Parathyroid adenoma (tissue), 2 donors: Measurements from ENCODE around the gene HBE1.

Experiments
- H2AFZ ChIP-seq: fragments of 300-600 bp; sonication (generic); one replicate; pipeline ENCODE4 v1.7.0; 2017; ENCODE audit warnings: antibody characterized with exemption, mild to moderate bottlenecking
- H3K27ac ChIP-seq: fragments of 300-600 bp; sonication (generic); one replicate; pipeline ENCODE4 v1.7.0; 2017
- H3K27me3 ChIP-seq: fragments of 300-600 bp; sonication (generic); one replicate; pipeline ENCODE4 v1.7.0; 2017; ENCODE audit warnings: low read length; ENCODE audit not compliant: control insufficient read depth, insufficient read depth
- H3K36me3 ChIP-seq: fragments of 300-600 bp; sonication (generic); one replicate; pipeline ENCODE4 v1.7.0; 2017; ENCODE audit warnings: low read length; ENCODE audit not compliant: control insufficient read depth, insufficient read depth
- H3K4me1 ChIP-seq: fragments of 300-600 bp; sonication (generic); one replicate; pipeline ENCODE4 v1.7.0; 2017; ENCODE audit warnings: control low read depth
- H3K4me2 ChIP-seq: fragments of 300-600 bp; sonication (generic); one replicate; pipeline ENCODE4 v1.7.0; 2017; ENCODE audit warnings: low read length
- H3K4me3 ChIP-seq: fragments of 300-600 bp; sonication (generic); one replicate; pipeline ENCODE4 v1.7.0; 2017; ENCODE audit warnings: low read depth, low read length
- H3K79me2 ChIP-seq: fragments of 300-600 bp; sonication (generic); one replicate; pipeline ENCODE4 v1.7.0; 2017; ENCODE audit warnings: control low read depth
- H3K9ac ChIP-seq: fragments of 300-600 bp; sonication (generic); one replicate; pipeline ENCODE4 v1.7.0; 2017; ENCODE audit warnings: mild to moderate bottlenecking
- H3K9me3 ChIP-seq: fragments of 300-600 bp; sonication (generic); one replicate; pipeline ENCODE4 v1.7.0; 2017; ENCODE audit warnings: low read length; ENCODE audit not compliant: control insufficient read depth
- CTCF ChIP-seq: fragments of 300-600 bp; sonication (generic); IDR thresholded peaks from one replicate; pipeline ENCODE4 v1.7.0; 2017; ENCODE audit warnings: antibody characterized with exemption, mild to moderate bottlenecking
- donor health status: primary hyperparathyroidism.

HBE1 gene

DNA sequence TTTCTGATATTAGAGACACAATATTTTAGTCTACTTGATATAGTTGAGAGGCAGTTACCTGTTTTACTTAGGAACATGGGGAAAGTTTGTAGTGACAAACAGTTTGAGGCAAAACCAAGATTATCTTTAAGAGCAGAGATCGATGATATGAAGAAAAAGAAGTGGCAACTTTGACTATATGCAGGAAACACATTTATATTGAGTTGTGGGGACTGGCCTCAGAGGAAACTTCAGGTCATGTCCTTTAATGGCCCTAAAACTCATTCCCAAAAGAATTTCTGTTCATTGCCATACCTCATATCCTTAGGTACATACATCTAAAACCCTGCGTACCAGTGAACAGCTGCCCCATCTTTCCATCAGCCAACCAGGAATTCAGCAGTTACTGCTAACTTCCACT is 24.6 kb downstream of the HBE1 start:
- no peak overlapping the region for H3K4me2 ChIP-seq
- no peak overlapping the region for H3K4me3 ChIP-seq
- H3K79me2 ChIP-seq, result no peaks in the 10 kb centered on the region
- H3K27ac ChIP-seq, result no peak overlapping the region
- H3K4me1 ChIP-seq, result no peaks in the 10 kb centered on the region
- no peak overlapping the region for H2AFZ ChIP-seq
- no peak for TF ChIP-seq CTCF
- no peaks in the 10 kb centered on the region for H3K27me3 ChIP-seq
- H3K9ac ChIP-seq, result no peak overlapping the region
- no peaks in the 10 kb centered on the region for H3K36me3 ChIP-seq
- no peaks in the 10 kb centered on the region for H3K9me3 ChIP-seq

- no peak for TF ChIP-seq CTCF
- Histone ChIP-seq H3K4me1 (no peaks in the 10 kb centered on the region), H3K79me2 (no peaks in the 10 kb centered on the region), H3K4me2 (no peak overlapping the region), H3K4me3 (no peak overlapping the region), H3K27me3 (no peaks in the 10 kb centered on the region), H2AFZ (no peak overlapping the region), H3K9ac (no peak overlapping the region), H3K27ac (no peak overlapping the region), H3K9me3 (no peaks in the 10 kb centered on the region), H3K36me3 (no peaks in the 10 kb centered on the region)
Observed at GRCh38 chr11:5243816-5244180, 25.9 kb downstream of the HBE1 start.

- Histone ChIP-seq H3K27me3 (no peaks in the 10 kb centered on the region), H3K4me2 (no peak overlapping the region), H2AFZ (no peak overlapping the region), H3K27ac (no peak overlapping the region), H3K4me3 (no peak overlapping the region), H3K79me2 (no peaks in the 10 kb centered on the region), H3K4me1 (no peaks in the 10 kb centered on the region), H3K9me3 (no peaks in the 10 kb centered on the region), H3K36me3 (no peaks in the 10 kb centered on the region), H3K9ac (no peak overlapping the region)
- no peak for TF ChIP-seq CTCF
Observed at GRCh38 chr11:5242933-5243815, 26.6 kb downstream of the HBE1 start.

- TF ChIP-seq CTCF, result no peak
- Histone ChIP-seq H3K9ac (no peak overlapping the region), H3K4me2 (no peak overlapping the region)
Observed at GRCh38 chr11:5242208-5242607, 27.5 kb downstream of the HBE1 start.

GRCh38 chr11:5241458-5241857 is 28.3 kb downstream of the HBE1 start:
- H3K27me3 ChIP-seq, result no peaks in the 10 kb centered on the region

More at GRCh38 chr11:5242208-5242607, 27.5 kb downstream of the HBE1 start:
- Histone ChIP-seq H3K4me3 (no peak overlapping the region), H3K4me1 (no peaks in the 10 kb centered on the region), H3K27me3 (no peaks in the 10 kb centered on the region), H3K9me3 (no peaks in the 10 kb centered on the region), H2AFZ (no peak overlapping the region), H3K79me2 (no peaks in the 10 kb centered on the region), H3K27ac (no peak overlapping the region), H3K36me3 (no peaks in the 10 kb centered on the region)

More at GRCh38 chr11:5241458-5241857, 28.3 kb downstream of the HBE1 start:
- no peaks in the 10 kb centered on the region for H3K79me2 ChIP-seq
- H3K4me1 ChIP-seq, result no peaks in the 10 kb centered on the region
- H3K9me3 ChIP-seq, result no peaks in the 10 kb centered on the region
- H3K36me3 ChIP-seq, result no peaks in the 10 kb centered on the region
- H3K9ac ChIP-seq, result no peak overlapping the region
- H2AFZ ChIP-seq, result no peak overlapping the region
- no peak overlapping the region for H3K4me3 ChIP-seq
- TF ChIP-seq CTCF, result no peak
- no peak overlapping the region for H3K27ac ChIP-seq
- H3K4me2 ChIP-seq, result no peak overlapping the region
